Muscle of back (tissue), 11 donors: Measurements from ENCODE around the gene MUCL3. TPM values are rescaled to one million over a fixed set of nuclear protein-coding genes. Genes with fewer than 3 reads are reported as not detected.
"Not testable (repeated sequence)": the region's sequence is repeated elsewhere in the genome, so short reads cannot be mapped to it uniquely, and the experiment has no call there.

Source experiments
- DNase-seq, 3 donors: peaks; one replicate each; pipeline versions ENCODE4 v3.0.0 to v3.0.0-alpha.2; 2013
- polyA plus RNA-seq, 10 donors: library from polyadenylated mRNA; unstranded; fragments of 120-200 nt; gene quantifications; one replicate each; pipeline ENCODE4 v1.2.1, GENCODE V29; 2013; ENCODE audit not compliant: insufficient read length in 10 of 10

Gene MUCL3
- polyA plus RNA-seq, 10 donors = 0.04 to 0.05 TPM; not detected in 8

DNA sequence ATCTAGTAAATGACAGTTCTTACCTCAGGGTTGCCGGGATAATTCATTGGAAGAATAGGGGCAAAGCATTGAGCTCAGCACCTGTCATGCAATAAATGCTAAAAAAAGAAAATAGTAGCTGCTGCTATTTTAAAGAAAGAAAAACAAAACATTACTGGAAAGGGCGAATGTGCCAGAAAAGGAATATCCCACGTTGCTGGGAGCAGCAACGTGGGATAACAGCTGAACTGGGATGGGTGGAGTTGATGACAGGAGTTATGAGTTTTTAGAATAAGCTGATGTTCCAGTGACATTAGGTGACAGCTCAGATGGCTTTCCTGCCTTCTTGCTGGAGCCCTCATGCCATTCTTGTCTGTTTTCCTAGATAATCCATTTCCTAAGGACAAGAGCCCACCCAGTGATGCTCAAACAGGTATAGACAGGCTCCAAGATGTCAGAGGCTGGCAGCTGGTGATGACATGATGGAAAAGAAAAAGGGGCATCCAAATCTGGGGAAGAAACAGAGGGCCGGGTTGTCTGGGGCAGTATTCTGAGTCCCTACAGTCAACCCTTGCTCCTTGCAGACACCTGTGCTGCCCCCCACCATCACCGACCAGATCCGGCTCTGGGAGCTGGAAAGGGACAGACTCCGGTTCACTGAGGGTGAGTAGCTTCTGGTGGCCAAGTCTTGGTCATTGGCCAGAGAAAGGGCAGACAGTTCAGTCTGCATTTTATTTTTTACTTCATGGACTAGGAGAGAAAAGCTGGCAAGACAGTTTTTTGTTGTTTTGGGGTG, 27.8 kb upstream of the MUCL3 start:
- DNase-seq = no peak

DNA sequence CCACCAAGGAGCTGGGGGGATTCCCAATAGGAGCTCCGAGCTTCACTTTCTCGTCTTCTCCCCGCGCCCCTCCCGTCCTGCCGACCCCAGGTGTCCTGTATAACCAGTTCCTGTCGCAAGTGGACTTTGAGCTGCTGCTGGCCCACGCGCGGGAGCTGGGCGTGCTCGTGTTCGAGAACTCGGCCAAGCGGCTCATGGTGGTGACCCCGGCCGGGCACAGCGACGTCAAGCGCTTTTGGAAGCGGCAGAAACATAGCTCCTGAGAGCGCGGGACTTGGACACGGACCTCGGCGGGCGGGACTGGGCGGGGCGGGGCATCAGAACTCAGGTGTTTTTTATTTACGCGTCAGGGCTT, 27.1 kb upstream of the MUCL3 start:
- DNase-seq = no peak

- peak; percentile 92 to 97 (median 95) for DNase-seq
Measured at GRCh38 chr6:30914076-30914853, 26.5 kb upstream of the MUCL3 start, which contains the start of gene VARS2. Gene VARS2 (plus strand): TSS chr6:30914238. CDS start chr6:30914837, 599 bp downstream.

DNA sequence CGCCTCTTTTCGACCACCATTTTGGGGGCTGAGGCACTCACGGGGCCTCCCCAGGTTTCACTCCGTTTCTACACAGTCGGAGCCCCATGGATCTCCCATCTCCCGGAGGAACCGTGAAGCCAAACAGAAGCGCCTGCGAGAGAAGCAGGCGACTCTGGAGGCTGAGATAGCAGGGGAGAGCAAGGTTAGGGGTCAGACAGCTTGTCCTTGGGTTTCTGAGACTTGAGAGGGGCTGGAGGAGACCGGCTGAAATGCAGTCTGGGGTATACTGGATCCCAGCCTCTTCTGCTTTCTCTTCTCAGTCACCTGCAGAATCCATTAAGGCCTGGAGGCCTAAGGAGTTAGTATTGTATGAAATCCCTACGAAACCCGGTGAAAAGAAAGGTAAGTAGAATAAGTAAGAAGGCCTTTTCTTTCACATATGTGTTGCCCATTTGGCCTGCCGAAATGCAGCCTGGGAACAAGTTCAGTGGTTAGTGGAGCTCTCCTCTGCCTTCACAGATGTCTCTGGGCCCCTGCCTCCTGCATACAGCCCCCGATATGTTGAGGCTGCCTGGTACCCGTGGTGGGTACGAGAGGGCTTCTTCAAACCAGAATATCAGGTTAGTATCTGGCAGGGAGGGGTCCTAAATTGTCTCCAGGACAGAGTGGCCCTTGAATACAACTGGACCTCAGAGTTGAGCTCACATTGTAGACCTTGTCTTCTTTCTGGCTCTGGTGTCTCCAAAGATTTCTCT, 25.8 kb upstream of the MUCL3 start:
- DNase-seq = peak in 1 of 3 donors; percentile 58

DNA sequence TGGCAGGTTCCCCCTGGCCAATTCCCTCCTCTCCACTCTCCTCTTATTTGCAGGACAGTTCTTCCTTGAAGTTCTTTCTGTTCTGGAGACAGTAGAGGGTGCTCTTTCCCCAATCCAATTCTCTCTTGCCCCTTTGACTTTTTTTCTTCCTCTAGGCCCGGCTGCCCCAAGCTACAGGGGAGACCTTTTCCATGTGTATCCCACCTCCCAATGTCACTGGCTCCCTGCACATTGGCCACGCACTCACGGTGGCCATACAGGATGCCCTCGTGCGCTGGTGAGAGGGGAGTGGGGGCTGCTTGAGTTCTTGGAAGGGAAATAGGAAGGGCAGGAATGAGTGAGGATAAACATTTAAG, 25.2 kb upstream of the MUCL3 start:
- DNase-seq = peak; percentile 57 to 82 (median 63)

GRCh38 chr6:30917041-30917440, 23.7 kb upstream of the MUCL3 start:
- DNase-seq = no peak

DNA sequence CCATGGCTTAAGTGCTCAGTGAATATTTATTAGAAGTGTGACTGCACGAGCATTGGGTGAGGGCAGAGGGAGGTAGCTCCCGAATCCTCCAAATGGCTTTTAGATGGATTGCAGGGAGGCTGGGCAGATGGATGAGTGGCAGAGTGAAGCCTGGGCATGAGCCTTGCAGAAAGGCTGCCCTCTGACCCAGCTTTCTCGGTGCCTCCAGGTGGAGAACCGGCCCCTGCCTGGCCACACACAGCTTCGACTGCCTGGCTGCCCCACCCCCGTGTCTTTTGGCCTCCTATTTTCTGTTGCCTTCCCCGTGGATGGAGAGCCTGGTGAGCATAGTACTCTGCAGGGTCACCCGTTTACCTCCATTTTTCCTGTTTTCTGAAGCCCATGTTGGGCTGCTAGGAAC, 23.3 kb upstream of the MUCL3 start:
- no peak for DNase-seq

DNA sequence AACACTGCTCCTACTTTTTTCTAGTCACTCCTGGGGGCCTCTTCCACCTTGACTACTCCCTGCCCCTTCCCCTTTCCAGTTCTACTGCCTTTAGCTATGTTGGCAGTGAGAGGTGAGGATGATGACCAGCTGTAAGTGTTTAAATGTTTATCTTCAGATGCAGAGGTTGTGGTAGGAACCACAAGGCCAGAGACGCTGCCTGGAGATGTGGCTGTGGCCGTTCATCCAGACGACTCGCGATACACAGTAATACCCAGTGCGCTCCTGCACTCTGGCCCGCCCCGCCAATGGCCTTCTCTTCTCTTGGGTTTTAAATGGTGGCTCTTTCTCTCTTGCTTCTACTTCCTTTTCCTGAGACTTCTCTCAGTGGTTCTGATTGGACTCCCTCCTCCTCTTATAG, 22.1 kb upstream of the MUCL3 start:
- no peak for DNase-seq

DNA sequence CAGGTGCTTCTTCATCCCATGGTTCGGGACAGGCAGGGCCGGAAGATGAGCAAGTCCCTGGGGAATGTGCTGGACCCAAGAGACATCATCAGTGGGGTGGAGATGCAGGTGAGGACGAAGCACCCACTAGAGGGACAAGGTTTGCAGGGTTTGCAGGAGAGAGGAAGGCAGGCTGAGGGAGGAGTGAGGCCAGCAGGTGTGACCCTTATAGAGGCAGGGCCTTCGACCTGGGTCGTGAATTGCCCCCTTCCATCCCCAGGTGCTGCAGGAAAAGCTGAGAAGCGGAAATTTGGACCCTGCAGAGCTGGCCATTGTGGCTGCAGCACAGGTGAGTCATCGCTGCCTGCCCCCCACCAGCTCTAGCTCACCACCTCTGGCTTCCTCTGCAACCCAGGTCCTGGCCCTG, 18.3 kb upstream of the MUCL3 start:
- no peak for DNase-seq

DNA sequence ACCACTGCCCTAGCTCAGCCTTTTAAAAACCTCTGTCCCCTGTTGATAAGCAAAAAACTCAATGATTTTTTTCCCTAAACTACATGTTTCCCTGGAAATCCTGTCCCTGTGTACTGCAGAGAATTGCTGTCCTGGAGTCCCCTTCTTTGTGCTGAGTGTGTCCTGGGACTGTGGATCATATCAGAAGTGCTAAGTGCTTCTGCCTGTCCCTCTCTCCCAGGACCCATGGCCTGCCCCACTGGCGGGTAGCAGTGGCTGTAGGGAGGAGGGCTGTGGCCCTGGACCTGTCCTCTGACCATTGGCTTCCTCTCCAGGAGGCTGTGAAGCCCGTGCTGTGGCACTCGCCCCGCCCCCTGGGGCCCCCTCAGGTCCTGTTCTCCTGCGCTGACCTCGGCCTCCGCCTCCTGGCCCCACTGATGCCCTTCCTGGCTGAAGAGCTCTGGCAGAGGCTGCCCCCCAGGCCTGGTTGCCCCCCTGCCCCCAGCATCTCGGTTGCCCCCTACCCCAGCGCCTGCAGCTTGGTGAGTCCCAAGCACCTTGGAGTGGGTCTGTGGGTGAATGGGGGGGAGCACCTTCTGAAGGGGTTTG, 16.6 kb upstream of the MUCL3 start:
- DNase-seq = not testable (repeated sequence)

- DNase-seq = no peak
Measured at GRCh38 chr6:30926644-30927043, 14.1 kb upstream of the MUCL3 start.

DNA sequence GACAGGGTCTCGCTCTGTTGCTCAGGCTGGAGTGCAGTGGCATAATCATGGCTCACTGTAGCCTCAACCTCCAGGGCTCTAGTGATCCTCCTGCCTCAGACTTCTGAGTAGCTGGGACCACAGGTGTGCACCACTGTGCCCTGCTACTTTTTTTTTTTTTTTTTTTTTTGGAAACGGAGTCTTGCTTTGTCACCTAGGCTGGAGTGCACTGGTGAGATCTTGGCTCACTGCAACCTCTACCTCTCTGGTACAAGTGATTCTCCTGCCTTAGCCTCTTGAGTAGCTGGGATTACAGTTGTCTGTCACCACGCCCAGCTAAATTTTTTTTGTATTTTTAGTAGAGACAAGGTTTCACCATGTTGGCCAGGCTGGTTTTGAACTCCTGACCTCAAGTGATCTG, 13.7 kb upstream of the MUCL3 start:
- not testable (repeated sequence) for DNase-seq

GRCh38 chr6:30928677-30929076, 12.1 kb upstream of the MUCL3 start:
- DNase-seq = no peak

DNA sequence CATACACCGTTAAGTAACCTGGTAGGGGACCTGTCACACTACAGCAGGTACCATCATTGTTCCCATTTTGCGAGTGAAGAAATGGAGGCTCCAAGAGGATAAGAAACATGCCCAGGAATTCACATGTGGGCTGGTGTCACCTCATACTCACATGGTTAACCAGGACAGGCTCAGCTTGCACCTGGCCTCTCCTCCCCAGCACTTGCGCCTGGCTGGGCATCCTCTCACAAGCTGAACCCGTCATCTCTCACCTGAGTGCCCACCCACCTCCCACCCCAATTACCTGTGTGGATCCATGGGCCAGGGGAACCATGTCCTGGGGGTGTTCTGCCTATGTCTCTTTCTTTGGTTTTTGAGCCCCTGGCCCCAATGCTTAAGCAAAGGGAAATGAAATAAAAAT, 10.3 kb upstream of the MUCL3 start:
- no peak for DNase-seq

DNA sequence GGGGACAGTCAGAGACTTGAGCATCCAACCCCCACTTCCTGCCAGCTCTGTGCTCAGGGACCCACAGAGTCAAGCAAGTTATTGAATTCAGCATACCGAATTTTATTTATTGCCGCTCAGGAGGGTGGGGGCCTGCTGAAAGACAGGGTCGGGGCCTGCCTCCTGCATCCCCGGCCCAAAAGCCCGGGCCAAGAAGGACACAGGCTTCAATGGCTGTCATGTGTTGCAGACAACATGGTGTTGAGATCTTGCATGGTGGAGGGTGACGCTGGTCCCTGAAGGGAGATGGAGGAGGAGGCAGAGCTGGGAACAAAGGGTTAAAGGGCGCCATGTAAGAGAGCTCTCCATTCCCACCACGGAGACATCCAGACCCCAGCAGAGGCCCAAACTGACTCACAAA, 9.5 kb upstream of the MUCL3 start:
- DNase-seq = no peak

- DNase-seq = no peak
Measured at GRCh38 chr6:30931969-30932645, 8.7 kb upstream of the MUCL3 start, which contains the start of gene SFTA2. Gene SFTA2 (minus strand): TSS chr6:30932170. CDS start chr6:30932096, 74 bp downstream.

DNA sequence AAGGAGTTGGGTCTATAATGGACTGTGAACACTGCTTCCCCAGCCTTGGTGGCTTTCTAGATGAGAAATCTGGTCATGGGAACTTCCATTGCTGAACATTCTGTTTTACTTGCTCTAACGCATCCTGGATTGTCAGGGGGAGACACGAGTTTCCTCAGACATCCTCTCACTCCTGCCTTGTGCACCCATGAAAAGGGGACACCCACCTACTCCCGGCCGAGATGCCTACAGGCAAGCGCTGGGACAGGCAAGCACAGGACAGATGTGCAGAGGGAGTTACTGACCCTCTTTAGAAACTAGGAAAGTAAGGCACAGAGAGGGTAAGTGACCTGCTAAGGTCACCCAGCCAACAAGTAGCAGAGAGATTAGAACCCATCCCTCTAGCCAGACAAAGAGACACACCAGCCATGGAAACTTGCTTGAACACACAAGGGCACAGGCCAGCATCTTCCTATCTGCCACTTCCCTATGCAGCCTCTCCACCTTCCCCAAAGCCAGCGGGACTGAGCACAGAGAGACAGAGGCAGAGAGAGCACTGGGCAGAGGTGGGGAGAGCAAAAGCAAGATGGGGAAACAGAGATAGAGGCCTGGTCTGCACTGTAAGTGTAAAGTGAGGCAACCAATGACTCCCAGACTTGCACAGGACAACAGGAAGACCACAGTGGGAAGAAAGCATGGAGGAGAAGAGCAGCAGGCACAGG, 8.0 kb upstream of the MUCL3 start:
- DNase-seq = no peak

DNA sequence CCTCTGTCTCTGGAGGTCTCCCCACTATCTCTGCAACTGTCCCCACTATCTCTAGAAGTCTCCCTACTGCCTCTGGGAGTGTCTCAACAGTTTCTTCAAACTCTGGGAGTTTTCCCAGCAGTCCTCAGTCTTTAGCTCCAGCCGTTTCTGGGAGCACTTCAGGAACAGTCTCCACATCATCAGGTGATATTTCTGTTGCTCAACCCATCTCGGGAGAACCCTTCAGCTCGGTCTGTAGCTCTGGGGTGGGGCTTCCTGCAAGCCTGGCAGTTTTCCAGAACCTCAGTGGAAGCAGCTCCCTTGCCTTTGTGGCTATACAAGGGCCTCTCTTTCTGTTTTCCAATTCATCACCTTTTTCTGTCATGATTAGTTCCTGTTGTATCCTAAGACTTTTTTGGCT, 5.8 kb upstream of the MUCL3 start:
- DNase-seq = no peak

DNA sequence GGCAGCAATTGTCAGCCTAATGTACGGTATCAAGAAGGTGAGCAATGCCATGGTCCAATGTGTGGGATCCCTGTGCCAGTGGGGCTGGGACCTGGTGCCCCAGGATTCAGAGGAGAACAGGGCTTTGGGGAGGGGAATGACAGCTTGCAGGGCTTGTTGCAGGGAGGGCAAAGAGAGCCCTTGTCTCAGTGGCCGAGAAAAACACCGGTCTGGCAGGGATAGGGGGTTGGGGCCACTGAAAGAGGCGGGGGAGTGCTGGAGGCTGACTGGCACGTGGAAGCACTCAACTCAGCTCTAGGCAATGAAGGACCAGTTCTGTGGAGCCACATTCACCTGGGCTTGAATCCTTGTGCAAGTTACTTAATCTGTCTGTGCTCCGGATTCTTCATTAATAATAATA, 3.5 kb upstream of the MUCL3 start:
- DNase-seq = no peak

DNA sequence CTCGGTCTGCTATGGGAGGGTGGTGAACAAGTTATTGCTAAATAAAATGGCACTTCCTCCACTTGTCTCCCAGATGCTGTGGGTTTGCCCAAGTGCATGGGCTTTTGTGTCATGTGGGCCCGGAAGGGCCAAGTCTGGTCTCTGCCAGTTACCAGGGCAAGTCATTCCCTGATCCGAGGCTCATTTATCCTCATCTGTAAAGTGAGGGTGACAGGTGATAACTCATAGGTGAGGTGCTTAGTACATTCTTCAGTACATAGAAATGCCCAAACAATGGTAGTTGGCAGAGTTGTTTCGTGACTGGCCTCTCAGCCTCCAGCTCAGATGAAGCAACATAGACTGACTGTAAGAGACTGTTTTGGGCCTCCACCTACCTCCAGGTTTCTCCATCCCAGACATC, 2.0 kb upstream of the MUCL3 start:
- no peak for DNase-seq

DNA sequence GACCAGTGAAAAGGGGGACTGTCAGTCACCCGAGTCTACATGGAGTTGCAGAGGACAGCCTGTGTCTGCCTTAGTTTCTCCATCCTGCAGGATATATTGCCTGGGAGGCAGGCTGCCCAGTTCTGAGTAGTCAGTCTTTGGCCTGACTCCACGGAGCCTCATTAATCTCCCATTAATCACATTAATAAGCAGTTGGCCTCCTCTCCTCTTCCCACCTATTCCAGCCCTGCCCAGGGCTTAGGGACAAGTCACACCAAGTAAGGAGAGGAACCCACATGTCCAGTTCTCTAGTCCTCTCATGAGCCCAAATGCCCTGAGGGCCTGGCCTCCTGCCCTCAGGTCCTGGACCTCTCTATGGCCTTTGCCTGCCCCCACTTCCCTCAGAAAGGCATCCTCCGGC, 1.3 kb upstream of the MUCL3 start:
- DNase-seq = no peak
